ENCODE measurements around the gene HERC2. TPM values are rescaled to one million over a fixed set of nuclear protein-coding genes. Genes with fewer than 3 reads are reported as not detected.

HERC2 gene
- total RNA-seq, 4 donors from 2014 or later, result 42.8 to 77.7 (median 44.4) TPM

GRCh38 chr15:28262438-28262837 lies 59.5 kb downstream of the HERC2 start:
- DNase-seq (ENCODE audit: low spot score) (no peak), ATAC-seq (ENCODE audit: low FRiP score) (no peak)
- no peak for TF ChIP-seq CTCF (IDR thresholded peaks at IDR 0.05)

GRCh38 chr15:28260722-28261121 lies 61.3 kb downstream of the HERC2 start:
- no peak for TF ChIP-seq CTCF (IDR thresholded peaks at IDR 0.05)
- ATAC-seq (ENCODE audit: low FRiP score), result no peak
- DNase-seq (ENCODE audit: low spot score), result no peak

- no peak for TF ChIP-seq CTCF (IDR thresholded peaks at IDR 0.05)
- DNase-seq (ENCODE audit: low spot score), result no peak
- no peak for ATAC-seq (ENCODE audit: low FRiP score)
These were observed 61.7 kb downstream of the HERC2 start for GRCh38 chr15:28260317-28260716.

GRCh38 chr15:28255965-28256364 lies 66.0 kb downstream of the HERC2 start:
- ATAC-seq (ENCODE audit: low FRiP score), result no peak
- no peak for TF ChIP-seq CTCF (IDR thresholded peaks at IDR 0.05)
- no peak for DNase-seq (ENCODE audit: low spot score)

- no peak for TF ChIP-seq CTCF (IDR thresholded peaks at IDR 0.05)
- no peak for DNase-seq (ENCODE audit: low spot score)
- ATAC-seq (ENCODE audit: low FRiP score), result no peak
These were observed 69.1 kb downstream of the HERC2 start for GRCh38 chr15:28252831-28253230.

- DNase-seq (ENCODE audit: low spot score), result no peak
- no peak for TF ChIP-seq CTCF (IDR thresholded peaks at IDR 0.05)
- ATAC-seq (ENCODE audit: low FRiP score), result no peak
These were observed 75.4 kb downstream of the HERC2 start for GRCh38 chr15:28246605-28247004.

- ATAC-seq (ENCODE audit: low FRiP score) (no peak), DNase-seq (ENCODE audit: low spot score) (no peak)
- TF ChIP-seq CTCF (IDR thresholded peaks at IDR 0.05), result no peak
These were observed 78.1 kb downstream of the HERC2 start for GRCh38 chr15:28243901-28244300.

Measured in omental fat pad (tissue), 4 donors.